Measurements from ENCODE around the gene IL16.

DNA sequence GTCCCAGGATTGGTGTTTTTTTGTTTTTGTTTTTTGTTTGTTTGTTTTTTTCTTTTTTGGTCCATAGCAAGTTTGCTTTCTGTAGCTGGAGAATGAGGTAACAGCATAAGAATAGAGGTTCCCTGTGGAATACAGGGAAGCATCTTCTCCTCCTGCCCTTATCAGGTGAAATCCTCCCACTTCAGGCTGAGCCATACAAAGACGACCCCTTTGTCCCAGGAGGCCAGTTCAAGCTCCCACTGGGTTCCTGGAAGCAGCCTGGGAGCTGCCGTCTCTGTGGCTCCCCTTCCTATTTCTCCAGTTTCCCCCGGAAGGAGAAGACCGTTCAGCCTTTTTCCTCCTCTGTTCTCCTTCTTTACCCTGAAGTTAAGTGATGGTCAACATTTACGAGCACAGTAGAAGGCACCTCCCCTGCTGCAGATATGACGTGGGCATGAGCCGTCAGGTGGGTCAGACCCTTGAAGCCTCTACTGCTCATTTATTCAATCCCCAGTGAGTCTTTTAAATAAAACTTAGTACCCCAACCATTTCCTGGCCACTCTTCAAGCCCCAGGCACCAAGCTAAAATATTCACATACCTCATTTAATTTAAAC is 1.1 kb downstream of the IL16 start:
- TF ChIP-seq NFIC (IDR thresholded peaks at IDR 0.05) (no peak), RAD21 (IDR thresholded peaks at IDR 0.05; ENCODE audit: low read depth) (no peak), CEBPB (IDR thresholded peaks at IDR 0.05) (no peak), YY1 (IDR thresholded peaks at IDR 0.05; ENCODE audit: low read depth) (no peak)
